Transverse colon (tissue), 3 donors: ENCODE results near the gene MRPL1.

Experiments used
- CTCF ChIP-seq, 5 experiments: fragments of 200-600 bp in 3 of 5; fragments of 450-650 bp in 2 of 5; sonication (generic) in 3 of 5; IDR thresholded peaks; 1 replicate in 2 of 5; 2 replicates in 3 of 5; pipeline ENCODE4 v1.5.1; 2016 to 2017; ENCODE audit warnings: antibody characterized with exemption in 5 of 5, inconsistent platforms in 3 of 5, mild to moderate bottlenecking in 2 of 5, moderate library complexity in 1 of 5
- EP300 ChIP-seq: sonication (generic); formaldehyde crosslinking; IDR thresholded peaks from one replicate; pipeline ENCODE4 v1.6.1; 2017; ENCODE audit warnings: antibody characterized with exemption, low read depth
- POLR2A ChIP-seq: fragments of 450-650 bp; IDR thresholded peaks from one replicate; pipeline ENCODE4 v1.6.1; 2016; ENCODE audit warnings: antibody characterized with exemption, mild to moderate bottlenecking, moderate library complexity

- no peak for TF ChIP-seq CTCF (IDR thresholded peaks at IDR 0.05)
- no peak for TF ChIP-seq EP300
- no peak for TF ChIP-seq POLR2A
These were observed 57.7 kb downstream of the MRPL1 start for GRCh38 chr4:77920371-77920770.
